Activated CD8-positive, alpha-beta memory T cell treated with anti-CD3 and anti-CD28 coated beads, Interleukin-2, amount 10 ng/mL, durations not matched to agents 7 days and 5 days (primary cell): ENCODE data around the gene TFG. TPM values are rescaled to one million over a fixed set of nuclear protein-coding genes. Genes with fewer than 3 reads are reported as not detected.

Experiments
- ATAC-seq: fragments of 150-1000 bp; cut with Tn5 transposase; one replicate; pipeline ENCODE4 v1.10.0; 2021; ENCODE audit warnings: moderate library complexity
- CTCF ChIA-PET: fragments of 350-600 bp; sonication (Branson Sonifier 250); formaldehyde crosslinking; loops from one replicate; lab custom pipeline; 2021; ENCODE audit warnings: antibody characterized with exemption; lab: Charles Lee
- DNase-seq: peaks from one replicate; pipeline ENCODE4 v3.0.0-alpha.2; 2020
- H3K27ac Mint-ChIP-seq: one replicate; pipeline ENCODE4 v1.8.0; 2021; ENCODE audit warnings: mild to moderate bottlenecking, mixed read lengths
- H3K27me3 Mint-ChIP-seq: one replicate; pipeline ENCODE4 v1.8.0; 2021; ENCODE audit warnings: mixed read lengths
- H3K36me3 Mint-ChIP-seq: one replicate; pipeline ENCODE4 v1.8.0; 2021; ENCODE audit warnings: mild to moderate bottlenecking, mixed read lengths
- H3K4me1 Mint-ChIP-seq: one replicate; pipeline ENCODE4 v1.8.0; 2021; ENCODE audit warnings: mixed read lengths
- H3K4me3 Mint-ChIP-seq: one replicate; pipeline ENCODE4 v1.8.0; 2021; ENCODE audit warnings: mild to moderate bottlenecking, moderate library complexity, mixed read lengths
- H3K9me3 Mint-ChIP-seq: one replicate; pipeline ENCODE4 v1.8.0; 2022; ENCODE audit warnings: low read depth, mixed read lengths
- total RNA-seq, 2 experiments: library from RNA; stranded (reverse); gene quantifications; one replicate each; pipeline ENCODE4 v1.2.3, GENCODE V29; 2021

Gene TFG
- total RNA-seq, 2 experiments from 2014 or later: 44.0 to 49.0 TPM

DNA sequence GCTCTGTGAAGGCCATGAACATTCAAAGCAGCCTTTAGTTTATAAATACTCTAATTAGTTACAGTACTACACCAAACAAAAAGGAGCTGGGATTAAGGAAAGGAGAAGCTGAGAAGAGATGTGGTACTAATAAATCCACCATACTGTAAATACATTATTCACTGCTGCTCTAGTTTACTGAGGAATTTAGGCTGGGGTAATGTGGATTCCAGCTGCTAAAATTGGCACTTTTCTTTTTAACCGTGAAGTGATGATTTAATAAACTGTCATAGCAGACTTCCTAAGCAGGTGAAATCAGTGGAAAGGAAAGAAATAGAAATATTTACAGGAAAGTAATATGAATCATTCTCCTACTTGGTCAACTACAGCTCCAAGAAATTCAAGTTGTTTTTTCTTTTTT lies 88.7 kb downstream of the TFG start:
- Mint-ChIP-seq H3K27ac (no peak overlapping the region), H3K27me3 (peaks cover 5% of the 10 kb centered on the region), H3K36me3 (no peaks in the 10 kb centered on the region), H3K4me1 (peaks cover 6% of the 10 kb centered on the region), H3K9me3 (no peaks in the 10 kb centered on the region), H3K4me3 (no peak overlapping the region)
- ATAC-seq (no peak), DNase-seq (no peak)
- CTCF ChIA-PET: interaction anchor here (0.9 kb wide), 1 partner anchor 335 kb away, joined by 5 read pairs; no protein-coding TSS in a partner anchor

Other genes starting within 250 kb of the TFG start
- gene TMEM45A, start 216.9 kb upstream of the TFG start, total RNA-seq: under 1 TPM; 0.26 to 0.89 TPM
- gene ADGRG7, start 99.9 kb upstream of the TFG start, total RNA-seq: not detected